ENCODE results near the gene GNA15.

The GNA15 gene

DNA sequence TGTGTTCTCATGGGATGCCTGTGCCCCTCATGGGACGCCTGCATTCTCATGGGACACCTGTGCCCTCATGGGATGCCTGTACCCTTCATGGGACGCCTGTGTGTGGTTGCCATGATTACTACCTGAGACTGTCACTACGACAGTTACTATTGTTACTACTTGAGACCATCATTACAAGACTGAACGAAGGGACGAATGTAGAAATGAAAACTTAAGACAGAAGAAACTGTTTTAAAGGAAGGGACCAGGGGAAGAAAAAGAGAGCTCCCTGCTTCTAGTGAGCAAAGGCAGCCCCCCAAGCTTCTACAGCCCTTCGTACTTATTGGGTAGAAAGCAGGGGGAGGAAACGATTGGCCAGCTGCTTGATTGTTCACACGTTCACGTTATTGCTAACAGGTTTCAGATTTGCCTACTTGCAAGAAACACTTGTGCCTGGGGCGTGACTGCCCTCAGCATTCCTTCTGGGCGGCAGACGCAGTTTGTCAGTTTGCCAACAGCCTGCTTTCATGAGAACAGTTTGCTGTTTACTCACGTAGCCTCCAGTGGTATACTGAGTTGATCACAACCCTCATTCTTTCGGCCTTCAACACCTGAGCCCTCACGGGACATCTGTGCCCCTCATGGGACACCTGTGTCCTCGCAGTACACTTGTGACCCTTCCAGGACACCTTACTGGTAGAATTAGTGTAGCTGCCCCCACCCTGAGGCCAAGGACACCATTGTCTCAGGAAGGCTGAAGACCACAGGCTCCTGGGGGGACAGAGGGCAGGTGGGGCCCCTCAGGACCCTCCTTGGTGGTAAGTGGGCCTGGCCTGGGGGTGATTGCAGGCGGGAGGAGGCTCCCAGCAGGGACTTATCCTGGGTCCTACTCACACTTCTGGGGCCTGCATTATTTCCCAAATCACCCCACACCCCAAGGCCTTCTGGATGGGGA, 40.2 kb downstream of the GNA15 start:
- TF ChIP-seq HOXC10 (CRISPR knock-in tag; IDR thresholded peaks at IDR 0.05) (no peak), ZBTB20 (tag by site-specific recombination; IDR thresholded peaks at IDR 0.05) (peak; percentile 19; the same call in 1 of the 2 replicates), GLIS1 (tag by site-specific recombination; IDR thresholded peaks at IDR 0.05) (peak; percentile 65), ZNF146 (tag by site-specific recombination; IDR thresholded peaks at IDR 0.05) (no peak), ZFP3 (tag by site-specific recombination; IDR thresholded peaks at IDR 0.05; ENCODE audit: low read depth) (no peak), ZNF140 (tag by site-specific recombination; IDR thresholded peaks at IDR 0.05) (no peak), SCRT1 (tag by site-specific recombination; IDR thresholded peaks at IDR 0.05; ENCODE audit: borderline replicate concordance) (0 out of 2 replicates have a peak, but pooled peaks have one; percentile 31), ZNF266 (tag by site-specific recombination; IDR thresholded peaks at IDR 0.05; ENCODE audit: low read depth) (peak; percentile 81), ZNF335 (tag by site-specific recombination; conservative IDR thresholded peaks at IDR 0.05) (0 out of 2 replicates have a peak, but pooled peaks have one; percentile 25), KLF16 (tag by site-specific recombination; IDR thresholded peaks at IDR 0.05) (no peak), ZNF391 (tag by site-specific recombination; IDR thresholded peaks at IDR 0.05; ENCODE audit: borderline replicate concordance, low read depth) (no peak), HOXA7 (CRISPR knock-in tag; IDR thresholded peaks at IDR 0.05; ENCODE audit: borderline replicate concordance) (no peak), KLF1 (tag by site-specific recombination; IDR thresholded peaks at IDR 0.05) (peak; percentile 39; the same call in 1 of the 2 replicates), ZNF768 (tag by site-specific recombination; IDR thresholded peaks at IDR 0.05) (no peak), SCRT2 (tag by site-specific recombination; IDR thresholded peaks at IDR 0.05) (peak; percentile 51; the same call in 1 of the 2 replicates)
- TF ChIP-seq, protein P1, sequence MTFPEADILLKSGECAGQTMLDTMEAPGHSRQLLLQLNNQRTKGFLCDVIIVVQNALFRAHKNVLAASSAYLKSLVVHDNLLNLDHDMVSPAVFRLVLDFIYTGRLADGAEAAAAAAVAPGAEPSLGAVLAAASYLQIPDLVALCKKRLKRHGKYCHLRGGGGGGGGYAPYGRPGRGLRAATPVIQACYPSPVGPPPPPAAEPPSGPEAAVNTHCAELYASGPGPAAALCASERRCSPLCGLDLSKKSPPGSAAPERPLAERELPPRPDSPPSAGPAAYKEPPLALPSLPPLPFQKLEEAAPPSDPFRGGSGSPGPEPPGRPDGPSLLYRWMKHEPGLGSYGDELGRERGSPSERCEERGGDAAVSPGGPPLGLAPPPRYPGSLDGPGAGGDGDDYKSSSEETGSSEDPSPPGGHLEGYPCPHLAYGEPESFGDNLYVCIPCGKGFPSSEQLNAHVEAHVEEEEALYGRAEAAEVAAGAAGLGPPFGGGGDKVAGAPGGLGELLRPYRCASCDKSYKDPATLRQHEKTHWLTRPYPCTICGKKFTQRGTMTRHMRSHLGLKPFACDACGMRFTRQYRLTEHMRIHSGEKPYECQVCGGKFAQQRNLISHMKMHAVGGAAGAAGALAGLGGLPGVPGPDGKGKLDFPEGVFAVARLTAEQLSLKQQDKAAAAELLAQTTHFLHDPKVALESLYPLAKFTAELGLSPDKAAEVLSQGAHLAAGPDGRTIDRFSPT (tag by site-specific recombination; IDR thresholded peaks at IDR 0.05) = peak; percentile 14; the same call in 1 of the 2 replicates
- TF ChIP-seq, protein P2, sequence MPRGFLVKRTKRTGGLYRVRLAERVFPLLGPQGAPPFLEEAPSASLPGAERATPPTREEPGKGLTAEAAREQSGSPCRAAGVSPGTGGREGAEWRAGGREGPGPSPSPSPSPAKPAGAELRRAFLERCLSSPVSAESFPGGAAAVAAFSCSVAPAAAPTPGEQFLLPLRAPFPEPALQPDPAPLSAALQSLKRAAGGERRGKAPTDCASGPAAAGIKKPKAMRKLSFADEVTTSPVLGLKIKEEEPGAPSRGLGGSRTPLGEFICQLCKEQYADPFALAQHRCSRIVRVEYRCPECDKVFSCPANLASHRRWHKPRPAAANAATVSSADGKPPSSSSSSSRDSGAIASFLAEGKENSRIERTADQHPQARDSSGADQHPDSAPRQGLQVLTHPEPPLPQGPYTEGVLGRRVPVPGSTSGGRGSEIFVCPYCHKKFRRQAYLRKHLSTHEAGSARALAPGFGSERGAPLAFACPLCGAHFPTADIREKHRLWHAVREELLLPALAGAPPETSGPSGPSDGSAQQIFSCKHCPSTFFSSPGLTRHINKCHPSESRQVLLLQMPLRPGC (tag by site-specific recombination; IDR thresholded peaks at IDR 0.05) = no peak
- TF ChIP-seq, protein P3, sequence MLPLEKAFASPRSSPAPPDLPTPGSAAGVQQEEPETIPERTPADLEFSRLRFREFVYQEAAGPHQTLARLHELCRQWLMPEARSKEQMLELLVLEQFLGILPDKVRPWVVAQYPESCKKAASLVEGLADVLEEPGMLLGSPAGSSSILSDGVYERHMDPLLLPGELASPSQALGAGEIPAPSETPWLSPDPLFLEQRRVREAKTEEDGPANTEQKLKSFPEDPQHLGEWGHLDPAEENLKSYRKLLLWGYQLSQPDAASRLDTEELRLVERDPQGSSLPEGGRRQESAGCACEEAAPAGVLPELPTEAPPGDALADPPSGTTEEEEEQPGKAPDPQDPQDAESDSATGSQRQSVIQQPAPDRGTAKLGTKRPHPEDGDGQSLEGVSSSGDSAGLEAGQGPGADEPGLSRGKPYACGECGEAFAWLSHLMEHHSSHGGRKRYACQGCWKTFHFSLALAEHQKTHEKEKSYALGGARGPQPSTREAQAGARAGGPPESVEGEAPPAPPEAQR (tag by site-specific recombination; IDR thresholded peaks at IDR 0.05) = no peak
- TF ChIP-seq, protein P4, sequence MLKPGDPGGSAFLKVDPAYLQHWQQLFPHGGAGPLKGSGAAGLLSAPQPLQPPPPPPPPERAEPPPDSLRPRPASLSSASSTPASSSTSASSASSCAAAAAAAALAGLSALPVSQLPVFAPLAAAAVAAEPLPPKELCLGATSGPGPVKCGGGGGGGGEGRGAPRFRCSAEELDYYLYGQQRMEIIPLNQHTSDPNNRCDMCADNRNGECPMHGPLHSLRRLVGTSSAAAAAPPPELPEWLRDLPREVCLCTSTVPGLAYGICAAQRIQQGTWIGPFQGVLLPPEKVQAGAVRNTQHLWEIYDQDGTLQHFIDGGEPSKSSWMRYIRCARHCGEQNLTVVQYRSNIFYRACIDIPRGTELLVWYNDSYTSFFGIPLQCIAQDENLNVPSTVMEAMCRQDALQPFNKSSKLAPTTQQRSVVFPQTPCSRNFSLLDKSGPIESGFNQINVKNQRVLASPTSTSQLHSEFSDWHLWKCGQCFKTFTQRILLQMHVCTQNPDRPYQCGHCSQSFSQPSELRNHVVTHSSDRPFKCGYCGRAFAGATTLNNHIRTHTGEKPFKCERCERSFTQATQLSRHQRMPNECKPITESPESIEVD (tag by site-specific recombination; IDR thresholded peaks at IDR 0.05) = no peak
- ChIA-PET CTCF (interaction anchor here (0.5 kb wide), 1 partner anchor 13 kb away, joined by 6 read pairs; no protein-coding TSS in a partner anchor), POLR2A (no interaction called here)
- Histone ChIP-seq H3K9me3 (ENCODE audit: control insufficient read depth, insufficient read depth, low read depth, low read length) (no peaks in the 10 kb centered on the region), H3K4me3 (ENCODE audit: low read depth, low read length) (no peak overlapping the region), H3K4me1 (ENCODE audit: control insufficient read depth, insufficient read depth, low read length) (no peaks in the 10 kb centered on the region), H3K27ac (ENCODE audit: extremely low read depth, low read depth, low read length) (no peak overlapping the region), H3K36me3 (ENCODE audit: control insufficient read depth in 2 of 2, insufficient read depth in 1 of 2, low read length in 2 of 2) (no peaks in the 10 kb centered on the region)
